Natural killer cell (primary cell): ENCODE results near the gene ACAP3. TPM values are rescaled to one million over a fixed set of nuclear protein-coding genes. Genes with fewer than 3 reads are reported as not detected.

ENCODE experiments used
- ATAC-seq, 3 donors: fragments of 150-1000 bp in 2 of 3; fragments of 200-7000 bp in 1 of 3; cut with Tn5 transposase; 1 replicate in 1 of 3; 2 replicates in 2 of 3; pipeline ENCODE4 v1.10.0; 2021; ENCODE audit warnings: mild to moderate bottlenecking in 2 of 3, moderate library complexity in 2 of 3
- DNase-seq, 2 donors: peaks; one replicate each; pipeline versions ENCODE4 v3.0.0 to v3.0.0-alpha.2; 2013 to 2021; ENCODE audit warnings: mixed read lengths in 1 of 2
- H3K27ac ChIP-seq: one replicate; pipeline ENCODE4 v1.5.1; 2013; ENCODE audit warnings: mild to moderate bottlenecking, low read length
- H3K27me3 ChIP-seq: one replicate; pipeline ENCODE4 v1.6.1; 2013; ENCODE audit warnings: low read length; ENCODE audit not compliant: control insufficient read depth, insufficient read depth
- H3K36me3 ChIP-seq: one replicate; pipeline ENCODE4 v1.6.1; 2013; ENCODE audit warnings: low read length; ENCODE audit not compliant: control insufficient read depth, insufficient read depth
- H3K4me1 ChIP-seq: one replicate; pipeline ENCODE4 v1.6.1; 2013; ENCODE audit warnings: low read length; ENCODE audit not compliant: control insufficient read depth, insufficient read depth
- H3K4me3 ChIP-seq: one replicate; pipeline ENCODE4 v1.5.1; 2013; ENCODE audit warnings: low read length
- H3K9me3 ChIP-seq: one replicate; pipeline ENCODE4 v1.6.1; 2013; ENCODE audit warnings: low read length; ENCODE audit not compliant: control insufficient read depth, insufficient read depth
- H3K27ac Mint-ChIP-seq, 2 donors: one replicate each; pipeline ENCODE4 v1.8.0; 2022; ENCODE audit warnings: mild to moderate bottlenecking in 2 of 2, mixed read lengths in 2 of 2, moderate library complexity in 1 of 2
- H3K27me3 Mint-ChIP-seq, 2 donors: one replicate each; pipeline ENCODE4 v1.8.0; 2022; ENCODE audit warnings: low read depth in 2 of 2, mixed read lengths in 2 of 2
- H3K36me3 Mint-ChIP-seq: one replicate; pipeline ENCODE4 v1.8.0; 2022; ENCODE audit warnings: mixed read lengths
- H3K4me1 Mint-ChIP-seq, 2 donors: one replicate each; pipeline ENCODE4 v1.8.0; 2022; ENCODE audit warnings: mixed read lengths in 2 of 2
- H3K4me3 Mint-ChIP-seq: one replicate; pipeline ENCODE4 v1.8.0; 2022; ENCODE audit warnings: mild to moderate bottlenecking, moderate library complexity, mixed read lengths
- H3K9me3 Mint-ChIP-seq, 2 donors: one replicate each; pipeline ENCODE4 v1.8.0; 2022; ENCODE audit warnings: mixed read lengths in 2 of 2
- WGBS: methylation state at CpG from one replicate; pipeline ENCODE4 v1.1.7; 2013; ENCODE audit warnings: missing lambda C conversion rate; ENCODE audit not compliant: insufficient coverage; 5-methylcytosine and 5-hydroxymethylcytosine counted together
- intact Hi-C: fragments of 100-400 bp; cut with micrococcal nuclease; formaldehyde crosslinking; loops from one replicate; pipeline ENCODE4 v1.14.2; 2022
- total RNA-seq, 4 donors: library from RNA; stranded (reverse); fragments of 120-200 nt in 1 of 4; gene quantifications; one replicate each; pipeline versions ENCODE4 v1.2.3 to v1.2.4, GENCODE V29; 2013 to 2022
- TF ChIP-seq, protein P1 (sequence below): fragments of 200-600 bp; IDR thresholded peaks from one replicate; pipeline ENCODE4 v1.8.0; 2022; ENCODE audit warnings: antibody characterized with exemption

The ACAP3 gene
- total RNA-seq, 3 donors from 2014 or later (not counting 1 experiment from before 2014, with no cell fraction given), result 56.1 to 59.7 (median 59.0) TPM

- H3K4me1 ChIP-seq, result peaks cover 8% of the 10 kb centered on the region
- H3K27me3 ChIP-seq, result peaks cover 15% of the 10 kb centered on the region
- Mint-ChIP-seq H3K27me3 (no peaks in the 10 kb centered on the region), H3K27ac (no peak overlapping the region), H3K36me3 (no peaks in the 10 kb centered on the region), H3K9me3 (no peaks in the 10 kb centered on the region), H3K4me1 (no peaks in the 10 kb centered on the region), H3K4me3 (no peak overlapping the region)
- intact Hi-C loops, result no loop called here
- TF ChIP-seq, protein P1, sequence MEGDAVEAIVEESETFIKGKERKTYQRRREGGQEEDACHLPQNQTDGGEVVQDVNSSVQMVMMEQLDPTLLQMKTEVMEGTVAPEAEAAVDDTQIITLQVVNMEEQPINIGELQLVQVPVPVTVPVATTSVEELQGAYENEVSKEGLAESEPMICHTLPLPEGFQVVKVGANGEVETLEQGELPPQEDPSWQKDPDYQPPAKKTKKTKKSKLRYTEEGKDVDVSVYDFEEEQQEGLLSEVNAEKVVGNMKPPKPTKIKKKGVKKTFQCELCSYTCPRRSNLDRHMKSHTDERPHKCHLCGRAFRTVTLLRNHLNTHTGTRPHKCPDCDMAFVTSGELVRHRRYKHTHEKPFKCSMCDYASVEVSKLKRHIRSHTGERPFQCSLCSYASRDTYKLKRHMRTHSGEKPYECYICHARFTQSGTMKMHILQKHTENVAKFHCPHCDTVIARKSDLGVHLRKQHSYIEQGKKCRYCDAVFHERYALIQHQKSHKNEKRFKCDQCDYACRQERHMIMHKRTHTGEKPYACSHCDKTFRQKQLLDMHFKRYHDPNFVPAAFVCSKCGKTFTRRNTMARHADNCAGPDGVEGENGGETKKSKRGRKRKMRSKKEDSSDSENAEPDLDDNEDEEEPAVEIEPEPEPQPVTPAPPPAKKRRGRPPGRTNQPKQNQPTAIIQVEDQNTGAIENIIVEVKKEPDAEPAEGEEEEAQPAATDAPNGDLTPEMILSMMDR, result no peak
- H3K9me3 ChIP-seq, result no peaks in the 10 kb centered on the region
- no peak overlapping the region for H3K4me3 ChIP-seq
- ATAC-seq (no peak), DNase-seq (no peak)
- H3K27ac ChIP-seq, result no peak overlapping the region
- 91% methylated on average over 35 of the region's 41 CpGs for WGBS
- H3K36me3 ChIP-seq, result no peaks in the 10 kb centered on the region
Observed at GRCh38 chr1:1242461-1243265, 65.1 kb downstream of the ACAP3 start.

Other genes starting within 250 kb of the ACAP3 start
- gene RNF223, start 233.6 kb downstream of the ACAP3 start, total RNA-seq, result not detected
- 10 to 100 TPM; 19.6 to 25.1 (median 21.5) TPM for gene C1orf159, start 191.8 kb downstream of the ACAP3 start, total RNA-seq
- 1 to 10 TPM in 2 of 3 donors, under 1 TPM in 1; 0.23 to 1.7 (median 1.7) TPM for gene TTLL10, start 134.1 kb downstream of the ACAP3 start, total RNA-seq
- gene TNFRSF18, start 101.3 kb downstream of the ACAP3 start, total RNA-seq, result 10 to 100 TPM; 40.3 to 81.9 (median 54.7) TPM
- gene TNFRSF4, start 93.8 kb downstream of the ACAP3 start, total RNA-seq, result 10 to 100 TPM; 14.3 to 26.5 (median 15.7) TPM
- 100 to 1,000 TPM; 176 to 211 (median 184) TPM for gene SDF4, start 75.9 kb downstream of the ACAP3 start, total RNA-seq
- gene B3GALT6, start 75.7 kb downstream of the ACAP3 start, total RNA-seq, result 10 to 100 TPM; 13.7 to 16.5 (median 16.3) TPM
- gene C1QTNF12, start 61.2 kb downstream of the ACAP3 start, total RNA-seq, result 1 to 10 TPM; 2.6 to 4.1 (median 4.1) TPM
- 10 to 100 TPM; 66.0 to 84.2 (median 78.1) TPM for gene UBE2J2, start 34.1 kb downstream of the ACAP3 start, total RNA-seq
- 10 to 100 TPM in 1 of 3 donors, 1 to 10 TPM in 2; 6.9 to 13.1 (median 9.4) TPM for gene SCNN1D, start 27.5 kb downstream of the ACAP3 start, total RNA-seq
- gene PUSL1, start 667 bp upstream of the ACAP3 start, total RNA-seq, result 10 to 100 TPM; 11.1 to 13.0 (median 12.9) TPM
- gene INTS11, start 16.7 kb upstream of the ACAP3 start, total RNA-seq, result 100 to 1,000 TPM; 150 to 189 (median 181) TPM
- gene CPTP, start 16.9 kb upstream of the ACAP3 start, total RNA-seq, result 10 to 100 TPM in 2 of 3 donors, 1 to 10 TPM in 1; 8.0 to 14.6 (median 12.3) TPM
- 1 to 10 TPM in 2 of 3 donors, under 1 TPM in 1; 0.66 to 1.4 (median 1.3) TPM for gene TAS1R3, start 23.4 kb upstream of the ACAP3 start, total RNA-seq
- gene DVL1, start 41.5 kb upstream of the ACAP3 start, total RNA-seq, result 10 to 100 TPM; 33.8 to 41.9 (median 35.6) TPM
- under 1 TPM in 1 of 3 donors, not detected in 2; 0.26 TPM for gene MXRA8, start 50.6 kb upstream of the ACAP3 start, total RNA-seq
- 10 to 100 TPM; 60.0 to 76.3 (median 64.6) TPM for gene AURKAIP1, start 67.3 kb upstream of the ACAP3 start, total RNA-seq
- gene CCNL2, start 91.4 kb upstream of the ACAP3 start, total RNA-seq, result 100 to 1,000 TPM; 253 to 281 (median 274) TPM
- gene MRPL20, start 99.4 kb upstream of the ACAP3 start, total RNA-seq, result 100 to 1,000 TPM in 1 of 3 donors, 10 to 100 TPM in 2; 90.9 to 111 (median 92.7) TPM
- gene ANKRD65, start 113.3 kb upstream of the ACAP3 start, total RNA-seq, result not detected
- not detected for gene VWA1, start 127.8 kb upstream of the ACAP3 start, total RNA-seq
- 1 to 10 TPM in 2 of 3 donors, under 1 TPM in 1; 0.13 to 2.2 (median 1.5) TPM for gene ATAD3C, start 141.8 kb upstream of the ACAP3 start, total RNA-seq
- 10 to 100 TPM; 31.9 to 52.4 (median 42.9) TPM for gene ATAD3B, start 163.8 kb upstream of the ACAP3 start, total RNA-seq
- gene ATAD3A, start 204.2 kb upstream of the ACAP3 start, total RNA-seq, result 10 to 100 TPM; 17.3 to 37.3 (median 22.2) TPM
- gene TMEM240, start 232.7 kb upstream of the ACAP3 start, total RNA-seq, result under 1 TPM; 0.35 to 1.00 (median 0.83) TPM